Thyroid gland (tissue), 4 donors: ENCODE data around the gene HPCAL1. TPM values are rescaled to one million over a fixed set of nuclear protein-coding genes. Genes with fewer than 3 reads are reported as not detected.
"Not testable (repeated sequence)": the region's sequence is repeated elsewhere in the genome, so short reads cannot be mapped to it uniquely, and the experiment has no call there.

Source experiments
- DNase-seq, 2 donors: peaks; one replicate each; pipeline ENCODE4 v3.0.0-alpha.2; 2019
- H3K27ac ChIP-seq, 3 donors: fragments of 200-600 bp; sonication (generic); 1 replicate in 2 of 3; 2 replicates in 1 of 3; pipeline ENCODE4 v1.5.1; 2016 to 2019; ENCODE audit warnings: mild to moderate bottlenecking in 1 of 3, moderate library complexity in 1 of 3
- H3K27me3 ChIP-seq: fragments of 200-600 bp; sonication (generic); one replicate; pipeline ENCODE4 v1.5.1; 2019
- H3K36me3 ChIP-seq, 2 donors: fragments of 200-600 bp; sonication (generic); one replicate each; pipeline ENCODE4 v1.5.1; 2016 to 2019
- H3K4me1 ChIP-seq, 2 donors: fragments of 200-600 bp; sonication (generic); one replicate each; pipeline ENCODE4 v1.5.1; 2017 to 2019
- H3K4me3 ChIP-seq, 3 donors: fragments of 200-600 bp; sonication (generic); replicated peaks in 1 of 3; 1 replicate in 2 of 3; 2 replicates in 1 of 3; pipeline ENCODE4 v1.5.1; 2016; ENCODE audit warnings: mild to moderate bottlenecking in 1 of 3
- H3K9me3 ChIP-seq: fragments of 200-600 bp; sonication (generic); one replicate; pipeline ENCODE4 v1.5.1; 2017
- POLR2A ChIP-seq, 2 donors: fragments of 450-650 bp; IDR thresholded peaks; one replicate each; pipeline ENCODE4 v1.6.1; 2017; ENCODE audit warnings: antibody characterized with exemption in 2 of 2, mild to moderate bottlenecking in 2 of 2, moderate library complexity in 1 of 2
- WGBS, 2 donors: methylation state at CpG; one replicate each; pipeline ENCODE4 v1.1.5; 2017; 5-methylcytosine and 5-hydroxymethylcytosine counted together
- intact Hi-C: fragments of 100-400 bp; cut with DNase I; formaldehyde crosslinking; loops from one replicate; pipeline ENCODE4 v1.15.1; 2023
- total RNA-seq, 4 donors: library from RNA; depleted of rRNA; stranded (reverse); fragments of >200 nt; gene quantifications; one replicate each; pipeline ENCODE4 v1.2.3, GENCODE V29; 2016
- TF ChIP-seq, protein P1 (sequence below), 6 experiments: fragments of 200-600 bp in 3 of 6; fragments of 450-650 bp in 3 of 6; sonication (generic) in 3 of 6; IDR thresholded peaks; one replicate each; pipeline ENCODE4 v1.5.1; 2016 to 2019; ENCODE audit warnings: antibody characterized with exemption in 6 of 6, mild to moderate bottlenecking in 2 of 6, inconsistent platforms in 1 of 6, moderate library complexity in 1 of 6

HPCAL1 gene
- total RNA-seq, 4 donors from 2014 or later = 39.9 to 84.2 (median 64.8) TPM

DNA sequence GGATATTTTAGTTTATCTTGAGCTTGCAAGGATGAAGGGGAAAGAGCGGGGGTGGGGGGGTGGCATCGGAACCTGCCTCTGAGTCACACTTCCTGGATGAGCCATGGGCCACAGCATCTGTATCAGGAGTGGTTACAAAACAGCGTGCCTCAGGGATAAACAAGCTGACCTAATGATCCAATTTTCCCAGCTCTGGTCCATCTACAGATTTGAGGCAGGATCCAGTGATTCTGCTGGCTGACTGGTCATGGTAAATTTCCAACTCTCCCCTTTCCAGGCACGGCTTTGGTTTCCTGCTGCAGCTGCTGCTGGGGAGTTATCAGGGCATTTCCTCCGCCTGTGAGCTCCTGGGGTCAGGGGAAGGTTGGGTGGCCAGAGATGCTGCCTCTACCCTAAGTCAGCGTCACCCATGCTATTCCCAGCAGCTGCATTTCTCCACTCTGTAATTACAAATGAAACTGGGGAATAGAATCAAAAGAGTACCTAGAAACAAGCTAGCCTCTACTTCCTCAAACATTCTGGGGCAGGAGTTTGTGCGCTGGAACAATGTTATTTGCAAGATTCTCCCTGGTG lies 4.7 kb upstream of the HPCAL1 start:
- Histone ChIP-seq H3K27ac (peak overlapping the region in 2 of 3 donors; percentile 13 to 17), H3K27me3 (no peaks in the 10 kb centered on the region), H3K4me3 (no peak overlapping the region), H3K4me1 (peaks cover 6% of the 10 kb centered on the region in 2 donors), H3K36me3 (no peaks in the 10 kb centered on the region), H3K9me3 (no peaks in the 10 kb centered on the region)
- intact Hi-C loops = no loop called here
- peak in 1 of 2 donors; percentile 20 for DNase-seq
- TF ChIP-seq, protein P1, sequence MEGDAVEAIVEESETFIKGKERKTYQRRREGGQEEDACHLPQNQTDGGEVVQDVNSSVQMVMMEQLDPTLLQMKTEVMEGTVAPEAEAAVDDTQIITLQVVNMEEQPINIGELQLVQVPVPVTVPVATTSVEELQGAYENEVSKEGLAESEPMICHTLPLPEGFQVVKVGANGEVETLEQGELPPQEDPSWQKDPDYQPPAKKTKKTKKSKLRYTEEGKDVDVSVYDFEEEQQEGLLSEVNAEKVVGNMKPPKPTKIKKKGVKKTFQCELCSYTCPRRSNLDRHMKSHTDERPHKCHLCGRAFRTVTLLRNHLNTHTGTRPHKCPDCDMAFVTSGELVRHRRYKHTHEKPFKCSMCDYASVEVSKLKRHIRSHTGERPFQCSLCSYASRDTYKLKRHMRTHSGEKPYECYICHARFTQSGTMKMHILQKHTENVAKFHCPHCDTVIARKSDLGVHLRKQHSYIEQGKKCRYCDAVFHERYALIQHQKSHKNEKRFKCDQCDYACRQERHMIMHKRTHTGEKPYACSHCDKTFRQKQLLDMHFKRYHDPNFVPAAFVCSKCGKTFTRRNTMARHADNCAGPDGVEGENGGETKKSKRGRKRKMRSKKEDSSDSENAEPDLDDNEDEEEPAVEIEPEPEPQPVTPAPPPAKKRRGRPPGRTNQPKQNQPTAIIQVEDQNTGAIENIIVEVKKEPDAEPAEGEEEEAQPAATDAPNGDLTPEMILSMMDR (IDR thresholded peaks at IDR 0.05) = no peak
- TF ChIP-seq POLR2A (IDR thresholded peaks at IDR 0.05) = no peak
- 61 to 67% methylated on average over 7 of the region's 7 CpGs for WGBS, 2 donors

DNA sequence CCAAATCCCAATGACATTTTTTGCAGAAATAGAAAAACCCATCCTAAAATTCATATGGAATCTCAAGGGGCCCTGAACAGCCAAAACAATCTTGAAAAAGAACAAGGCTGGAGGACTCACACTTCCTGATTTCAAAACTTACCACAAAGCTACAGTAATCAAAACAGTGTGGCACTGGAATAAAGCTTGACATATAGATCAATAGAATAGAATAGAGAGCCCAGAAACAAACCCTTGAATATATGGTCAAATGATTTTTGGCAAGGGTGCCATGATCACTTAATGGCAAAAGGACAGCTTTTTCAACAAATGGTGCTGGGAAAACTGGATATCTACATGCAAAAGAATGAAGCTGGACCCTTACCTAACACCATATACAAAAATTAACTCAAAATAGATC lies 3.9 kb upstream of the HPCAL1 start:
- H3K4me1 ChIP-seq, H3K36me3 ChIP-seq, H3K27me3 ChIP-seq, H3K4me3 ChIP-seq, intact Hi-C loops, H3K9me3 ChIP-seq, DNase-seq: not testable (repeated sequence)
- H3K27ac ChIP-seq = peak overlapping the region in 1 of 3 donors; percentile 13

DNA sequence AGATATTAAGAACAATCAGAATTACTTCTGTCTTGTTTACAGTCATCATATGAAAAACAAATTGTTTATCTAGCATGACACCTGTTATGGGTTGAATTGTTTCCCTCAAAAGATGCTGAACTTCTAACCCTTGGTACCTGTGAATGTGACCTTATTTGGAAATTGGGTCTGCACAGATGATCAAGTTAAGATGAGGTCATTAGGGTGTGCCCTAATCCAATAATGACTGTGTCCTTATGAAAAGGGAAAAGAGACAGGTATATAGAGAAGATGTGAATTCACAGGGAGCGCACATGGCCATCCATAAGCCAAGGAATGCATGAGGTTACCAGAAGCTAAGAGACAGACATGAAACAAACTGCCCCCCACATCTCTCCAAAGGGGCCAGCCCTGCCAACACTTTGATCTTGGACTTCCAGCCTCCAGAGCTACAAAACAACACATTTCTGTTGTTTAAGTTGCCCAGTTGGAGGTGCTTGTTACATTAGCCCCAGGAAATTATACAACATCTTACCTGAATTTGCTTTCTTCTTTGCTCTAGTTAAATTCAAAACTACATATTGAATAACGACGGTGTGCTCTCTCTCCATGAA lies 2.3 kb upstream of the HPCAL1 start:
- Histone ChIP-seq H3K36me3 (no peaks in the 10 kb centered on the region), H3K9me3 (no peaks in the 10 kb centered on the region), H3K27ac (no peak overlapping the region), H3K4me1 (peaks cover 15 to 17% of the 10 kb centered on the region in 2 donors), H3K27me3 (no peaks in the 10 kb centered on the region), H3K4me3 (no peak overlapping the region)
- 82 to 88% methylated on average over 3 of the region's 3 CpGs for WGBS, 2 donors
- DNase-seq = no peak
- intact Hi-C loops = loop anchor here (5.0 to 10.0 kb wide), 2 partner anchors 107 to 166 kb away; no protein-coding TSS in a partner anchor
- TF ChIP-seq POLR2A (IDR thresholded peaks at IDR 0.05) = no peak
- TF ChIP-seq, protein P1 (IDR thresholded peaks at IDR 0.05) = no peak

DNA sequence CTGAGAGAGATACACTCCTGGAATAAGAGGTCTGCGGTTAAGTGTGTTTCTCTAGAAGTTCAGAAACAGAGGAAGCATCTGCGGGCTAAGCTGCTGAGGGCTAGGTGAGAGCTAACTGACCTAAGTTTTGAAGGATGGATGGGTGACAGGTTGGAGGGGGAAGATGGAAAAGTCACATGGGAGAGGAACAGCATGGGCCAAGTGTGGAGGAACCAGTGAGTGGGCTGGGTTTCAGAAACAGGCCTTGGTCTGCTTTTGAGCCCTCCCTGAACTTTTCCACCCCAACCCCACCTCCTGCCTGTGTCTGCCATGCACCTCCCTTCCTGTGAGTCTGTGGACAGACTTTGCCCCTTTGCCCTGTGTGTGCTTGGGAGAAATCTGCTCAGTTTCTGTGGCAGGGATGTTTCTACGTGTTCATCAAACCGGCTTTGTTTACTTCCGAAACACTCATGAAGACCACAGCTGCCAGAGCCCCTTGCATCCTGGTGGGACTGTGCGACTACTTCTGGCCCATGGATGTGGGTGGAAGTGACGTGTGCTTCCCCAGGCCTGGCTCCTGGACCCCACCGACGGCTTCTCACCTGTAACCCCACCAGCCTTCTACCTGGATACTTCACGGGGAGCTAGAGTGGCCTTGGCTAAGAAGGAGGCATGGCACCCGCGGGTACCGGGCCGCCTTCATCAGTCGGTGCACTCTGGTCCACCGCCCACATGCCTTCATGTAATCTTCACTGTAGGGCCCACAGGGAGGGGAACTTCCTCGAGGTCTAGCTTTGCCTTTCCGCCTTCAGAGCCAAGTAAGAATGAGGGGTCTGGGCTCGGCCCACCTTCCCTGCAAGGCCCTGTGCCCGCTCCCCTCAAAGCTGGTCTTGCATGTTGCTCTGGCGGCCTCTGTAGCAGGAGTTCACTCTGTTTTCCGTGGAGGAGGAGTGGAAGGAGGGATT lies 1.4 kb upstream of the HPCAL1 start:
- TF ChIP-seq, protein P1 (IDR thresholded peaks at IDR 0.05) = no peak
- no peak for TF ChIP-seq POLR2A (IDR thresholded peaks at IDR 0.05)
- peaks cover 15 to 18% of the 10 kb centered on the region in 2 donors for H3K4me1 ChIP-seq
- WGBS, 2 donors = 82 to 89% methylated on average over 12 to 22 of the region's 22 CpGs
- H3K27ac ChIP-seq = peak overlapping the region in 1 of 3 donors; percentile 56
- no peaks in the 10 kb centered on the region for H3K27me3 ChIP-seq
- no peak for DNase-seq
- no peaks in the 10 kb centered on the region for H3K9me3 ChIP-seq
- intact Hi-C loops = loop anchor here (5.0 to 10.0 kb wide), 2 partner anchors 106 to 166 kb away; no protein-coding TSS in a partner anchor
- no peak overlapping the region for H3K4me3 ChIP-seq
- H3K36me3 ChIP-seq = no peaks in the 10 kb centered on the region

DNA sequence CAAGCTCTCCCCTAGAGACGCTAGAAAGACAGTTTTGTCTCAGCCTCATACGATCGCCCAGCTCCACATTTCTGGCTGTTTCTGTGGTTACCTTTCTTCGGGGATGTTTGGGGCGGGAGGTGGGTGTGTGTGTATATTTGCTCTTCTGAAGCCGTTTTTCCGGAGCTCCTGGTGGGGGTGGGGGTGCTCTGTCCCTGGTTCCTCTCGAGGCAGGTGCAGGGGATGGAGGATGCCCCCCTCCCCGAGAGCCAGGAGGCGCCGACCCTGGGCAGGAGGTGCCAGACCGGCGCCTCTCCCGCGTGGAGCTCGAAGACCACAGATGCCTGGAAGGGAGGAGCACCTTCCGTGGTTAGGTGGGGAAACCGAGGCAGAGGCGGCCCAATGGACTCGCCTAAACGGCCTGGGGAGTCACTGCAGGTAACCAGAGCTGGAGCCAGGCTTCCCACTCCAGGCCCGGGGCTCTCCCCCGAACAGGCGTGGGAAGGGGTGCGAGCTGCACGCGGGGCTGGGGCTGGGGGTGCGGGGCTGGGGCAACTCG lies 694 bp upstream of the HPCAL1 start:
- DNase-seq = no peak
- H3K4me3 ChIP-seq = peak overlapping the region; percentile 8 to 84 (median 75)
- H3K9me3 ChIP-seq = no peaks in the 10 kb centered on the region
- peak overlapping the region; percentile 56 to 79 (median 59) for H3K27ac ChIP-seq
- 33% methylated on average over 18 to 22 of the region's 29 CpGs for WGBS, 2 donors
- H3K36me3 ChIP-seq = no peaks in the 10 kb centered on the region
- H3K4me1 ChIP-seq = peaks cover 15 to 18% of the 10 kb centered on the region in 2 donors
- intact Hi-C loops = loop anchor here (5.0 to 10.0 kb wide), 2 partner anchors 105 to 167 kb away; no protein-coding TSS in a partner anchor
- no peaks in the 10 kb centered on the region for H3K27me3 ChIP-seq
- TF ChIP-seq, protein P1 (IDR thresholded peaks at IDR 0.05) = no peak
- TF ChIP-seq POLR2A (IDR thresholded peaks at IDR 0.05) = no peak
